SK-N-SH treated with all-trans-retinoic acid at 6 μM for 48 hours (cell line): ENCODE measurements around the gene FRMD3.

ENCODE experiments used
- ATAC-seq: fragments of 200-7000 bp; cut with Tn5 transposase; 3 replicates; pipeline ENCODE4 v1.9.1; 2020; ENCODE audit warnings: mild to moderate bottlenecking, moderate library complexity
- ARNTL ChIP-seq: fragments of 450-650 bp; formaldehyde crosslinking; IDR thresholded peaks from 2 replicates; pipeline ENCODE4 v1.5.0; 2020; ENCODE audit warnings: low read depth, mild to moderate bottlenecking, moderate library complexity, borderline replicate concordance
- BACH2 ChIP-seq: fragments of 250-450 bp; sonication (Bioruptor Pico); IDR thresholded peaks from 2 replicates; pipeline ENCODE4 v1.9.0; 2021; ENCODE audit warnings: mild to moderate bottlenecking, borderline replicate concordance
- CSDC2 ChIP-seq: fragments of 250-450 bp; sonication (Bioruptor Pico); IDR thresholded peaks from 2 replicates; pipeline ENCODE4 v1.5.0; 2020; ENCODE audit warnings: mild to moderate bottlenecking, moderate library complexity
- ESRRG ChIP-seq: fragments of 250-450 bp; sonication (Bioruptor Pico); IDR thresholded peaks from 2 replicates; pipeline ENCODE4 v1.6.1; 2021; ENCODE audit warnings: mild to moderate bottlenecking
- GLIS3 ChIP-seq: fragments of 250-450 bp; sonication (Bioruptor Pico); IDR thresholded peaks from 2 replicates; pipeline ENCODE4 v1.5.0; 2020; ENCODE audit warnings: mild to moderate bottlenecking, moderate library complexity
- ISL1 ChIP-seq: fragments of 250-450 bp; sonication (Bioruptor Pico); IDR thresholded peaks from 2 replicates; pipeline ENCODE4 v2.1.2; 2022; ENCODE audit warnings: mild to moderate bottlenecking, moderate library complexity
- OSR1 ChIP-seq: fragments of 250-450 bp; sonication (Bioruptor Pico); IDR thresholded peaks from 2 replicates; pipeline ENCODE4 v1.8.0; 2022; ENCODE audit warnings: moderate library complexity, mild to moderate bottlenecking, inconsistent platforms
- PATZ1 ChIP-seq: fragments of 250-450 bp; sonication (Bioruptor Pico); IDR thresholded peaks from 2 replicates; pipeline ENCODE4 v1.8.0; 2020; ENCODE audit warnings: mild to moderate bottlenecking, moderate library complexity, borderline replicate concordance
- POU6F1 ChIP-seq: fragments of 250-450 bp; sonication (Bioruptor Pico); IDR thresholded peaks from 2 replicates; pipeline ENCODE4 v1.8.0; 2021; ENCODE audit warnings: low read depth, mild to moderate bottlenecking, moderate library complexity, borderline replicate concordance
- PPARA ChIP-seq: fragments of 250-450 bp; sonication (Bioruptor Pico); IDR thresholded peaks from 2 replicates; pipeline ENCODE4 v1.5.0; 2020; ENCODE audit warnings: mild to moderate bottlenecking, borderline replicate concordance
- RARB ChIP-seq: fragments of 250-450 bp; sonication (Bioruptor Pico); IDR thresholded peaks from 2 replicates; pipeline ENCODE4 v1.8.0; 2021; ENCODE audit warnings: mild to moderate bottlenecking, moderate library complexity
- SNAI2 ChIP-seq: fragments of 250-450 bp; sonication (Bioruptor Pico); IDR thresholded peaks from 2 replicates; pipeline ENCODE4 v1.5.0; 2020; ENCODE audit warnings: mild to moderate bottlenecking, moderate library complexity
- TCF4 ChIP-seq: fragments of 250-450 bp; sonication (Bioruptor Pico); IDR thresholded peaks from 2 replicates; pipeline ENCODE4 v1.8.0; 2021; ENCODE audit warnings: mild to moderate bottlenecking, moderate library complexity, borderline replicate concordance
- TOX ChIP-seq: fragments of 250-450 bp; sonication (Bioruptor Pico); IDR thresholded peaks from 2 replicates; pipeline ENCODE4 v1.8.0; 2021; ENCODE audit warnings: mild to moderate bottlenecking, moderate library complexity, borderline replicate concordance
- ZC3H10 ChIP-seq: fragments of 250-450 bp; sonication (Bioruptor Pico); IDR thresholded peaks from 2 replicates; pipeline ENCODE4 v1.5.1; 2021; ENCODE audit warnings: mild to moderate bottlenecking, moderate library complexity
- ZFP3 ChIP-seq: fragments of 250-450 bp; sonication (Bioruptor Pico); IDR thresholded peaks from 2 replicates; pipeline ENCODE4 v1.5.0; 2020; ENCODE audit warnings: mild to moderate bottlenecking, moderate library complexity
- ZFP30 ChIP-seq: fragments of 450-650 bp; formaldehyde crosslinking; IDR thresholded peaks from 2 replicates; pipeline ENCODE4 v1.5.0; 2022; ENCODE audit warnings: mild to moderate bottlenecking, moderate library complexity
- ZNF565 ChIP-seq: fragments of 450-650 bp; formaldehyde crosslinking; conservative IDR thresholded peaks from 2 replicates; pipeline ENCODE4 v1.5.0; 2020; ENCODE audit warnings: low read depth, mild to moderate bottlenecking, moderate library complexity
- ZNF70 ChIP-seq: fragments of 450-650 bp; formaldehyde crosslinking; IDR thresholded peaks from 2 replicates; pipeline ENCODE4 v1.5.0; 2020; ENCODE audit warnings: mild to moderate bottlenecking, moderate library complexity
- TF ChIP-seq, protein P1 (sequence below): fragments of 250-450 bp; sonication (Bioruptor Pico); IDR thresholded peaks from 2 replicates; pipeline ENCODE4 v1.5.1; 2021; ENCODE audit warnings: mild to moderate bottlenecking, moderate library complexity
- TF ChIP-seq, protein P2 (sequence below): fragments of 250-450 bp; sonication (Bioruptor Pico); IDR thresholded peaks from 2 replicates; pipeline ENCODE4 v1.5.1; 2020; ENCODE audit warnings: low read depth, mild to moderate bottlenecking, moderate library complexity
- TF ChIP-seq, protein P3 (sequence below): fragments of 250-450 bp; sonication (Bioruptor Pico); IDR thresholded peaks from 2 replicates; pipeline ENCODE4 v1.5.0; 2020; ENCODE audit warnings: mild to moderate bottlenecking, moderate library complexity

Gene FRMD3

GRCh38 chr9:83343366-83343999 lies 194.7 kb downstream of the FRMD3 start:
- ATAC-seq = no peak
- TF ChIP-seq ZFP30 (CRISPR knock-in tag) (no peak), ARNTL (CRISPR knock-in tag) (no peak), BACH2 (no peak), TCF4 (CRISPR knock-in tag) (no peak), OSR1 (CRISPR knock-in tag) (no peak), TOX (CRISPR knock-in tag) (no peak), ZFP3 (no peak), PATZ1 (CRISPR knock-in tag) (no peak), ISL1 (no peak), RARB (CRISPR knock-in tag) (no peak), CSDC2 (CRISPR knock-in tag) (no peak), ZNF70 (CRISPR knock-in tag) (no peak), GLIS3 (CRISPR knock-in tag) (no peak), PPARA (no peak), SNAI2 (CRISPR knock-in tag) (no peak), ZNF565 (CRISPR knock-in tag) (no peak)
- TF ChIP-seq, protein P1, sequence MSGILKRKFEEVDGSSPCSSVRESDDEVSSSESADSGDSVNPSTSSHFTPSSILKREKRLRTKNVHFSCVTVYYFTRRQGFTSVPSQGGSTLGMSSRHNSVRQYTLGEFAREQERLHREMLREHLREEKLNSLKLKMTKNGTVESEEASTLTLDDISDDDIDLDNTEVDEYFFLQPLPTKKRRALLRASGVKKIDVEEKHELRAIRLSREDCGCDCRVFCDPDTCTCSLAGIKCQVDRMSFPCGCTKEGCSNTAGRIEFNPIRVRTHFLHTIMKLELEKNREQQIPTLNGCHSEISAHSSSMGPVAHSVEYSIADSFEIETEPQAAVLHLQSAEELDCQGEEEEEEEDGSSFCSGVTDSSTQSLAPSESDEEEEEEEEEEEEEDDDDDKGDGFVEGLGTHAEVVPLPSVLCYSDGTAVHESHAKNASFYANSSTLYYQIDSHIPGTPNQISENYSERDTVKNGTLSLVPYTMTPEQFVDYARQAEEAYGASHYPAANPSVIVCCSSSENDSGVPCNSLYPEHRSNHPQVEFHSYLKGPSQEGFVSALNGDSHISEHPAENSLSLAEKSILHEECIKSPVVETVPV (CRISPR knock-in tag) = no peak
- TF ChIP-seq, protein P2, sequence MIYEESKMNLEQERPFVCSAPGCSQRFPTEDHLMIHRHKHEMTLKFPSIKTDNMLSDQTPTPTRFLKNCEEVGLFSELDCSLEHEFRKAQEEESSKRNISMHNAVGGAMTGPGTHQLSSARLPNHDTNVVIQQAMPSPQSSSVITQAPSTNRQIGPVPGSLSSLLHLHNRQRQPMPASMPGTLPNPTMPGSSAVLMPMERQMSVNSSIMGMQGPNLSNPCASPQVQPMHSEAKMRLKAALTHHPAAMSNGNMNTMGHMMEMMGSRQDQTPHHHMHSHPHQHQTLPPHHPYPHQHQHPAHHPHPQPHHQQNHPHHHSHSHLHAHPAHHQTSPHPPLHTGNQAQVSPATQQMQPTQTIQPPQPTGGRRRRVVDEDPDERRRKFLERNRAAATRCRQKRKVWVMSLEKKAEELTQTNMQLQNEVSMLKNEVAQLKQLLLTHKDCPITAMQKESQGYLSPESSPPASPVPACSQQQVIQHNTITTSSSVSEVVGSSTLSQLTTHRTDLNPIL (CRISPR knock-in tag) = no peak

DNA sequence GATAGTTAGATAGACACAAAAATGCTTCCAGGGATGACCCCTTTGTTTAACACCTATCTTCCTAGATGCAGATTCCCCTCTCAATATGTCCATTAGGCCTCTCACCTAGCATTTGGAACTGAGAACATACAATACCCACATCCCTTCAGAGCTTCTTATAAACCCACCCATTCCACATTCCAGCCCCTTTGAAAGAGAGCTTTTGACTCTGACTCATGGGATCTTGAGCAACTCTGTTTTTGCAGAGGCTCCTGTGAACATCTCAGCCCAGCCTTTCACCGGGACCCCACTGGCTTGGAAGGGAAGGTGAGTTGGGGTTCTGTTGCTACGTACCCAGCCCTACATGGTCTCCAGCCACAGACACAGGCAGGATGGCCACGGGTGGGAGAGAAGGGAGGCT lies 195.5 kb downstream of the FRMD3 start:
- no peak for TF ChIP-seq ISL1
- no peak for TF ChIP-seq TCF4 (CRISPR knock-in tag)
- no peak for TF ChIP-seq ZNF565 (CRISPR knock-in tag)
- TF ChIP-seq PATZ1 (CRISPR knock-in tag) = no peak
- TF ChIP-seq ZFP3 = no peak
- no peak for TF ChIP-seq ZC3H10
- TF ChIP-seq POU6F1 (CRISPR knock-in tag) = no peak
- TF ChIP-seq SNAI2 (CRISPR knock-in tag) = no peak
- TF ChIP-seq, protein P2 (CRISPR knock-in tag) = no peak
- TF ChIP-seq, protein P1 (CRISPR knock-in tag) = no peak
- no peak for TF ChIP-seq ARNTL (CRISPR knock-in tag)
- no peak for TF ChIP-seq ZNF70 (CRISPR knock-in tag)
- TF ChIP-seq GLIS3 (CRISPR knock-in tag) = no peak
- no peak for TF ChIP-seq CSDC2 (CRISPR knock-in tag)
- no peak for TF ChIP-seq ZFP30 (CRISPR knock-in tag)
- TF ChIP-seq ESRRG (CRISPR knock-in tag) = no peak
- no peak for TF ChIP-seq OSR1 (CRISPR knock-in tag)
- TF ChIP-seq, protein P3, sequence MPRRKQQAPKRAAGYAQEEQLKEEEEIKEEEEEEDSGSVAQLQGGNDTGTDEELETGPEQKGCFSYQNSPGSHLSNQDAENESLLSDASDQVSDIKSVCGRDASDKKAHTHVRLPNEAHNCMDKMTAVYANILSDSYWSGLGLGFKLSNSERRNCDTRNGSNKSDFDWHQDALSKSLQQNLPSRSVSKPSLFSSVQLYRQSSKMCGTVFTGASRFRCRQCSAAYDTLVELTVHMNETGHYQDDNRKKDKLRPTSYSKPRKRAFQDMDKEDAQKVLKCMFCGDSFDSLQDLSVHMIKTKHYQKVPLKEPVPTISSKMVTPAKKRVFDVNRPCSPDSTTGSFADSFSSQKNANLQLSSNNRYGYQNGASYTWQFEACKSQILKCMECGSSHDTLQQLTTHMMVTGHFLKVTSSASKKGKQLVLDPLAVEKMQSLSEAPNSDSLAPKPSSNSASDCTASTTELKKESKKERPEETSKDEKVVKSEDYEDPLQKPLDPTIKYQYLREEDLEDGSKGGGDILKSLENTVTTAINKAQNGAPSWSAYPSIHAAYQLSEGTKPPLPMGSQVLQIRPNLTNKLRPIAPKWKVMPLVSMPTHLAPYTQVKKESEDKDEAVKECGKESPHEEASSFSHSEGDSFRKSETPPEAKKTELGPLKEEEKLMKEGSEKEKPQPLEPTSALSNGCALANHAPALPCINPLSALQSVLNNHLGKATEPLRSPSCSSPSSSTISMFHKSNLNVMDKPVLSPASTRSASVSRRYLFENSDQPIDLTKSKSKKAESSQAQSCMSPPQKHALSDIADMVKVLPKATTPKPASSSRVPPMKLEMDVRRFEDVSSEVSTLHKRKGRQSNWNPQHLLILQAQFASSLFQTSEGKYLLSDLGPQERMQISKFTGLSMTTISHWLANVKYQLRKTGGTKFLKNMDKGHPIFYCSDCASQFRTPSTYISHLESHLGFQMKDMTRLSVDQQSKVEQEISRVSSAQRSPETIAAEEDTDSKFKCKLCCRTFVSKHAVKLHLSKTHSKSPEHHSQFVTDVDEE = no peak
- no peak for TF ChIP-seq PPARA
- TF ChIP-seq TOX (CRISPR knock-in tag) = no peak
- no peak for ATAC-seq
